ENCODE data around the gene ZNF729.

DNA sequence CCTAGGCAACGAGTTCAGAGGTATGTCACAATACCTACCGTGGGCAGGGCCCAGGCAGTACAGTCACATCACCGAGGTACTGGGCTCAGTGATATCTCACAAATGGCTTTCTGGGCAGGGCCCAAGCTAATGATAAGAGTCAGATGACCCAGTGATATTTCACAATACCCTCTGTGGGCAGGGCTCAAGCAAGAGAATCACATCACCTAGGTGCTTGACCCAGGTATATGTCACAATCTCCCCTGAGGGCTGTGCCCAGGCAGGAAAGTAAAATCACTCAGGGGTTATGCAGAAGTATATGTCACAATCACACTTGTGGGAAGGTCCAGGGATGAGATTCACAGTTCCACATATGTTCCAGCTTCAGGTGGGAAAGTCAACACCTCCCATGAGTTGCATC, 45.3 kb downstream of the ZNF729 start:
- TF ChIP-seq, protein P1, sequence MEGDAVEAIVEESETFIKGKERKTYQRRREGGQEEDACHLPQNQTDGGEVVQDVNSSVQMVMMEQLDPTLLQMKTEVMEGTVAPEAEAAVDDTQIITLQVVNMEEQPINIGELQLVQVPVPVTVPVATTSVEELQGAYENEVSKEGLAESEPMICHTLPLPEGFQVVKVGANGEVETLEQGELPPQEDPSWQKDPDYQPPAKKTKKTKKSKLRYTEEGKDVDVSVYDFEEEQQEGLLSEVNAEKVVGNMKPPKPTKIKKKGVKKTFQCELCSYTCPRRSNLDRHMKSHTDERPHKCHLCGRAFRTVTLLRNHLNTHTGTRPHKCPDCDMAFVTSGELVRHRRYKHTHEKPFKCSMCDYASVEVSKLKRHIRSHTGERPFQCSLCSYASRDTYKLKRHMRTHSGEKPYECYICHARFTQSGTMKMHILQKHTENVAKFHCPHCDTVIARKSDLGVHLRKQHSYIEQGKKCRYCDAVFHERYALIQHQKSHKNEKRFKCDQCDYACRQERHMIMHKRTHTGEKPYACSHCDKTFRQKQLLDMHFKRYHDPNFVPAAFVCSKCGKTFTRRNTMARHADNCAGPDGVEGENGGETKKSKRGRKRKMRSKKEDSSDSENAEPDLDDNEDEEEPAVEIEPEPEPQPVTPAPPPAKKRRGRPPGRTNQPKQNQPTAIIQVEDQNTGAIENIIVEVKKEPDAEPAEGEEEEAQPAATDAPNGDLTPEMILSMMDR (IDR thresholded peaks at IDR 0.05) = no peak
- TF ChIP-seq POLR2AphosphoS5 (IDR thresholded peaks at IDR 0.05) = no peak
- TF ChIP-seq POLR2A (IDR thresholded peaks at IDR 0.05) = no peak
- no peak for TF ChIP-seq EP300 (IDR thresholded peaks at IDR 0.05)
